ENCODE measurements around the gene SLC9A4. TPM values are rescaled to one million over a fixed set of nuclear protein-coding genes. Genes with fewer than 3 reads are reported as not detected.

The SLC9A4 gene
- total RNA-seq, 1 experiment from 2014 or later: not detected

DNA sequence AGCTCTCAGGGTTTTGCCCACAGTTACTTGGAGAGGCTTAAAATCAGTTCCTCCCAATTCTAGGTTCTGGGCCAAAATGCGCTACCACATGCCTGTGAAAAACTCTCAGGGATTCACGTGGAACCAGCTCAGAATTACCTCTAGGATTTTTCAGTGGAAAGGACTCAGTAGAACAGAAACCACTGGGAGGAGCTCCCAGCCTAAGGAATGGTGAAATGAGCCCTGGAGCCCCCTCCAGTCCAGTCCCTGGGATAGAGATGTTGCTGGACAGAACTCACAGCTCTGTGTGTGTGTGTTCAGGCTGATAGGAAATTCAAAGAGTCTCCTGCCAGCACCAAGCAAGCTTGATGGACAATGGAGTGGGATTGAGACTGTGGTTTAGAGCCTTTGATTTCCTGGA is 21.1 kb upstream of the SLC9A4 start:
- DNase-seq (ENCODE audit: low read depth): no peak

DNA sequence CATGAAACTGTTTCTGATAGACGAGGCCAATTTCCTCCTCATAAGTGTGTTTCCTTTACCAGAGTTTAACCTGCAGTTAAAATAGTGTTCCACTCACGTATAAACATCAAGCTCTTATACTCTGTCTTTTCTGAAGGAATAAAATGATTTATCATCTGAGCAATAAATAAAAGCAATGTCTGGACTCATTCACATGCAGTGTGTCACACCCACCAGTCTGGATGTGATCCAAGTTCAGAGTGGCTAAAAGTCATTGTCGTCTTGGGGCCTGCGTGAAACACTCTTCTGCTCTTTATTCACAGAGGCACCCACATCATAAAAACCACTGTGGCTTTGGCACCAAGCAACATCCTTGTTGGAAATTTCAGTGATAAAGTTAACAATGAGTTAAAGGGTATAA is 19.5 kb upstream of the SLC9A4 start:
- no peak for DNase-seq (ENCODE audit: low read depth)

DNA sequence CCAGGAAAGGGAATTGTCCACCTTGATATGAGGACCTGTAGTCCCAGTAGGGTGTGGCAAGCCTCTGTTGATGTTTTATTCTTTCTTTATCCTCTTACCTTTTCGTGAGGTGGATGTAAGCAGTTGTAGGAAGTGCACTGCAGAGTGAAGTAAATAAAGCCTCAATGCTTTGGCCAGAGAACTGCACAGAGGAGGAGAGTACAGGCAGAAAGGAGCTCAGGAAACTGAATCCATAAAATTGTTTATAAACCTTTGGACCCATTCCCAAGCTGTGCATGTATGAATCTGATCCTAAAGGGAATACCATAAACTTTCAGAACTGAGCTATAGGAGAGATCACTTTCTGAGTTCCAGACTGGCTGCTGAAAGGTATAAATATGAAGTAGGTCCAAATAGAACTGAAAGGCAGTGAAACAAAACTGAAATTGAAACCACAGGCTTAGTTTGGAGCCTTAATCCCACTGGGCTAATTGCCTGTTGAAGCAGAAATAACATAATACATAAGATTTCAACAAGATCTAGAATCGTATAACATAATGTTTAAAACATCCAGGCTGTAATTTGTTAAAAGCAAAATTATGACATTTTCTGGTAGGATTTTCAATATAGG is 17.9 kb upstream of the SLC9A4 start:
- DNase-seq (ENCODE audit: low read depth): no peak

DNA sequence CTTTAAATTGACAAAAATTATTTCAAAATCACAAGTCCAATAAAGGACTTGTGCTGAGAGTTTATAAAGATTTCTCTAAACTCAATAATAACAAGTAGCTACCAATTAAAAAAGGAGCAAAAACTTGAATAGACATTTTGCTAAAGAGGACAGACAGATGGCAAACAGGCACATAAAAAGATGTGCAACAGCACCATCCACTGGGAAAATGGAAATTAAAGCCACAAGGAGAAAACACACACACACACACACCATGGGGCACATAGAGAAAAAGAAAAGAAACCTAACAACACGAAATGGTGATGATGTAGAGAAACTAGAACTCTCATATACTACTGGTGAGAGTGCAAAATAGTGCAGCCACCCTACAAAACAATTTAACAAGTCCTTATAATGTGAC is 12.6 kb upstream of the SLC9A4 start:
- DNase-seq (ENCODE audit: low read depth): no peak

DNA sequence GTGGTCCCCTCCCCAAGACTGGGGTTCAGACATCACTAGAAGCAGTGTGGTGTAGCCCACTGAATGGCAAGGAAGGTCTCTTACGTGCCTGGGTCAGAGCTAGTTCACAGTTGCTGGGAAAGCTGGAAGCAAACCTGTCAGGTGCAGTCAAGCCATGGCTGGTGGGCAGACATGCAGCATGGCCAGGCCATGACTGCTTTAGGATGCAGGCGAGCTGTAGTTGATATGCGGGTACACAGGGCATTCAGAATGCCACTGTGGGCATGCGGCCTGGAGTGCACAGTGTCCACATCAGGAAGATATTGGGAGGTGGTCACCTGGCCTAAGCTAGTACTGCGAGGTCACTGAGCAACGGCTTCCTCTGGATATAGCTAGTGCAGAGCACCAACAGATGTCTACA is 11.8 kb upstream of the SLC9A4 start:
- no peak for DNase-seq (ENCODE audit: low read depth)

DNA sequence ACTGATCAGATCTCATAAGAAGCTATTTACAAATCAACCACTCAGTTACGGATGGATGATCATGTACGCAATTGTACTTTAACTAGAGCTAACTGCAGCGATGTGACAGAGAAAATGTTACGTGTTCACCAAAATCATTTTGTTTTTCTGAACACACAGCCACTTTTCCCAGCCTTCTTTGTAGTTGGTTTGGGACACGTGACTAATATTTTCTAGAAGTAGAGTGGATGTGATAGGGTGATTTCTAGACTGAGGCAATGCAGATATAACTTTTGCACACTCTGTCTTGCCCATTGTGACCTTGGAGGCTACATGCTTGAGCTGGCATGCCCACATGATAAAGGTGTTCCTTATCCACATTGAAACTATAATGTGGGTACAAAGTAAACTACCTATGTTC is 9.9 kb upstream of the SLC9A4 start:
- no peak for DNase-seq (ENCODE audit: low read depth)

DNA sequence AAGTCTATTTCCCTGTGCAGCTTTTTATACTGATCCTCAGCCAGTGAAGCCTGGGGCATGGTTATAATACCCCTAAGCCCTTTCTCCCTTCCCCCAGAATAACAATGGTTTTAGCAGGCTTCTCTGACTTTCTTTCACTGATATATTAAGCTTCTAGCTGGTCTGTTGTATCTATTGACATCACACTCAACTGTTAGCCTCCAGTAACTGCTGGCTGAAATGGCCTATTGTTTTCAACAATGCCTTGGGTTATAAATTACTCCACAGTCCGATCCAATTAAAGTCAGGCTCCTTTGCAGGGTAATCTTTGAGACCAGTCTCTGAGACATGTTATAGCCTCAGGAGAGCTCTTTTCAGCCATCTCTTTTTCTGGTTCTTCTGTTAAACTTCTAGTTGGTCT is 2.9 kb upstream of the SLC9A4 start:
- no peak for DNase-seq (ENCODE audit: low read depth)

DNA sequence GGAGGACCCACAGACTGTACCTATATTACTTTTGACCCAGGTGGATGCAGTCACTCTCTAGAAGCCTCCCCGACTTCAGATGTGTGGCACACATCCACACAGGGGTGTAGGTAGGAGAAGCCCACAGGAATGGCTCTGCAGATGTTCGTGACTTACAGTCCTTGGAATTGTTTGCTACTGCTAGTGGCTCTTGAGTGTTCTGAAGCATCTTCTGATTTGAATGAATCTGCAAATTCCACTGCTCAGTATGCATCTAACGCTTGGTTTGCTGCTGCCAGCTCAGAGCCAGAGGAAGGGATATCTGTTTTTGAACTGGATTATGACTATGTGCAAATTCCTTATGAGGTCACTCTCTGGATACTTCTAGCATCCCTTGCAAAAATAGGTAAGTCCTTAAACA is 605 bp downstream of the SLC9A4 start:
- DNase-seq (ENCODE audit: low read depth): no peak

DNA sequence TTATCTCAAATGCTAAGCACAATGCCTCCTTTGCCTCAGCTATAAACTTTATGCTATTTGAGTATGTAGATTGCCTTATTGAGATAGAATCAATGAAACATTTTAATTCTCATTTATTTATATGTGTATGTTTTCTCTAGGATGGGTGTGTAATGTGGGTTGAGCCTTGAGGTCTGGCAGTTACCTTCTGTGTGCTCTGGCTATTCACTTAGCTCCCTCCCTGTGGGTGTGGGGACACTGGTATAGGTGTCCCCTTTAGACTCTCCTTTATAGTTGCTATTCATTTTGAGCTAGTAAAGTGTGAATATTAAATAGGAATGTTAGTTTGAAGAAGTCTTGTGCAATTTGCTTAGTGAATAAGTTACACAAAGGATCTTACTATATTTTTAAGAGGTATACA is 1.8 kb downstream of the SLC9A4 start:
- no peak for DNase-seq (ENCODE audit: low read depth)

DNA sequence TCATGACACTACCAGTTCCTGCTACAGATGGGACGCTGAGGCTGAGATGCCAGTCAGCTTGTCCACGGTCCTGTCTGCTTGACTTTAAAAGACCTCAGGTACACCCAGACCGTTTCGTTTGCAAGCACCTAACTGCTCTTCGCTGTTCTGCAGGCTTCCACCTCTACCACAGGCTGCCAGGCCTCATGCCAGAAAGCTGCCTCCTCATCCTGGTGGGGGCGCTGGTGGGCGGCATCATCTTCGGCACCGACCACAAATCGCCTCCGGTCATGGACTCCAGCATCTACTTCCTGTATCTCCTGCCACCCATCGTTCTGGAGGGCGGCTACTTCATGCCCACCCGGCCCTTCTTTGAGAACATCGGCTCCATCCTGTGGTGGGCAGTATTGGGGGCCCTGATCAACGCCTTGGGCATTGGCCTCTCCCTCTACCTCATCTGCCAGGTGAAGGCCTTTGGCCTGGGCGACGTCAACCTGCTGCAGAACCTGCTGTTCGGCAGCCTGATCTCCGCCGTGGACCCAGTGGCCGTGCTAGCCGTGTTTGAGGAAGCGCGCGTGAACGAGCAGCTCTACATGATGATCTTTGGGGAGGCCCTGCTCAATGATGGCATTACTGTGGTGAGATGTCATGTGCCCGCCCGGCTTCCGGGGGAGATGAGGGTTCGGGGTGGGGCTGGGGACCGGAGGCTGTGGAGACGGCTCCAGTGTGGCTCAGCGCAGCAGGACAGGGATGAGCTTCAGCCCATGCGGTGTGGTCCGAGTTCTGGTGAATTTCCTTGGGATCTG is 5.9 kb downstream of the SLC9A4 start:
- no peak for DNase-seq (ENCODE audit: low read depth)

DNA sequence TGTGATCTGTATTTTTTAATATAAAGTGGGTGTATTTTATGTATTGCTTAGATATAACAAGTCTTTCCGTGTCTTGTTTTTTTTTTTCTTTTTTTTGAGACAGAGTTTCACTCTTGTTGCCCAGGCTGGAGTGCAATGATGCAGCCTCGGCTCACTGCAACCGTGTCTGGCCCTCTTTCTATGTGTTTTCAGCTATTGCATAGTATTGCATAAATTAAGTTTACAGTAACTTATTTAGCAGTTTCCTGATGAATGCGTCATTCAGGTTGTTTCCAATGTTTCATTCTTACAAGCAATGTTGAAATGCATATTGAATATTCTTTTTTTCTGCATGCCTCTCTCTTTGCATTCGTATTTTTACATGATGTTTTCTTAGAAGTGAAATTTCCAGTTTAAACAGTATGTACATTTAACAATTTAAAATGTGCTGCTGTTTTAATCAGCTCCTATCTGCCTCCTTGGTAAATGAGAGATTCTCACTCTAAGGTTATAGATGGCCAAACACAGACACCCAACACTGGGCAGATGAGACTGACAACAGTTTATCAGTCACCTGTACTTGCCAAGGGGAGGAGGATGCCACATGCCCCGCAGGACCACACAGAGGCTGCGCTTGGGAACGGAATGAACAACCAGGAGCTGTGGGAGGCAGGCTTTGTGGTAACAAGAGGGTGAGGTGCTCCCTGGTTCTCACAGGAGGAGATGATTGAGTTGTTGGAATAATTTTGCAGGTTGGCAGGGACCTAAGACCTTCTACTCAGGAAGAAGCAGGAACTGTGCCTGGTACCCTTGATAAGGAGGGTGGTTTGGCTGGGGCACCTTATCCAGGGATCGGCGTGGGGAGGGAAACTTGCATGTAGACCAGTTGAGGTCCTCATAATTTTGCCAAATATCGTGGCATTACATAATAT is 7.5 kb downstream of the SLC9A4 start:
- DNase-seq (ENCODE audit: low read depth): no peak

DNA sequence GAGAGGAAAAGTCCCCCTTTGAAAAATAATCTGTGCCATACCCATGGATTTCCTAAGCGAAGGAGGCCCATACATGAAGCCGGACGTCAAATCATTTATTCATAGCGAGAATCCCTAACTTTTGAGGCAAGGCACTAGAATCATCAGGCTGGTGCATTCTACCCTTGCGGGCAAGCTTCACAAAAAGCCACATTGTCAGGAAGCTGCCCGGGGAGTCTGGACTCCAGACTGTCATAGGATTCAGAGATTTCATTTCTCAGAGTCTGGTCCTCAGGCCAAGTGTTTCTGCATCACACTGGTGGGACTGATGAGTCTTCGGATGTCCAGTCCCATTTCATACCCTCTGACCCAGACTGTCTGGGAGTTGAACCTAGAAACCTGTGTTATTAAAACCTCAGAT is 8.9 kb downstream of the SLC9A4 start:
- DNase-seq (ENCODE audit: low read depth): no peak

DNA sequence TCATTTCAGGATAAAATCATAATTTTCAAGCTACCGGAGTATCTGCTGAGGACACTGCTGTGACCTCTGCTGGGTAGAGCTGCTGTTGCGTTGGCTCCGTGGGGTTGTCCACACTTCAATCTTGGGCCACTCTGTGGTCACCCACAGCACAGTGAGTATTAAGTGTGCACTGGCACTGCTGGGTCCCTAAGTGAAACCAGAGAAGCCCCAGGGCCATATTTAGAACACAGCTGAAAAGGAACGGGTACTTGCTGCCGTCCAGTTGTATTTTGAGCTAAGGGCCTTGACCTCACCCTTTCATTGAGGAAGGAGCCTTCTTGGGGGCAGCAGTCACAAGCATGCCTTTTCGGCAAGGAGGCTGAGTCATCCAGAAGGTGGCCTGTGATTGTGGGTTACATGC is 10.1 kb downstream of the SLC9A4 start:
- no peak for DNase-seq (ENCODE audit: low read depth)

DNA sequence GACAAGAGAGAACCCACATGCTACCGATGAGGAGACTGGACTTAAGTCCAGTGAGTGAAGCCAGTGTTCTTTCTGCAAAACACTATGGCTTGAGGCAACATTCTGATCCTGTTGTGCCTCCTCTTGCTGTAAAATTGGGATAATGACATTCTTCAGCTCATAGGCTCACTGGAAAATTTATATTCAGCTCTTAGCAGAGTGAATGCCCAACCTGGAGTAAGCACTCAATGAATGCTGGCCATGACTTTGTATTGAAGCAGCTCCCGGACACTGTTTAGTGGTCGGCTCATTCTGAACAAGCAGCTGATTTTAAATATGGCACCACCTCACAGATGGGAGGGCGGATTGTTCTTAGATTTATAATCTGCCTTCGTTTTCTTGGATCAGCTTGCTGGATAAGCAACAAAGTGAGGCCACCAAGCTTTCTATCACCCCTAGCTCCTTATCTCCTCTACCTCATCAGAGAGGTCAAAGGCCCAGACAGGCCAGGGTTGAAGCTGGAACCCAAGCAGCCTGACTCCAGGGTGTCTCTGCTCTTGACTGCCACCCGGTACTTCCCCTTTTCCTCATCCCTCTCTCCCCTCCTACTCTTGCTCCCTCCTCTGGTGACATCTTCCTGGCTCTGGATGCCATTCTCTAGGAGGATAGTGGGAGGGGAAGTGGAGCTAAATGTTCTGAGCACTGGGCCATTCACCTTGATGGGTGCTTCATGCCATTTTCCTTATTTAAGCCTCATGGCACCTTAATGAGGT is 11.5 kb downstream of the SLC9A4 start:
- no peak for DNase-seq (ENCODE audit: low read depth)

DNA sequence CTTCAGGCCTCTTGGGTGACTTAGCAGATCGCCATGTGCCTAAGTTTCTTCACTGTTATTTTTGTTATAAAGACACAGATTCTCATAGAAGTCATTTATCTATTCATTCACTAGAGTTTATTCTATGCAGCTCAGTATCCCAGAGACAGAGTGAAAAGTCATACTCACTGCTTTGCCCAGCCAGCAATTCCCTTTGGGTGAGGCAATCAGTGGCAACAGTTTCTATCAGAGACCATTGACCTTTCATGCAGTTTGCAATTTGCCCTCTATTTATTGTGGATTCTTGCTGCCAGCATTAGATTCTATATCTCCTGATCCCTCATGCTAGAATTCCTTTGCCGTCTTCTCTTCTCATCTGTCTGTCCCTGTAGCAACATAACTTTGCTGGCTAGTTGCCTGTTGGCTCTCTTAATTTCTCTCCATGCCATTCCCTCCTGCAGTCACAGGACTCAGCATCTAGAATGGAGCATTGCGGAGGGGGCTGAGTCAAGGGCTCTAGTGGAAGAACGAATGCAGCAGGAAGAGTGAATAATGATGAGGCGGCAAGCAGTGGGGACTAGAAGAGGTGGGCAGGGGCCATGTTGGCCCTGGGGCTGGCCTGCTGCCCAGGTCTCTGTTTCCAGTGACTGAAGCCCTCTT is 12.2 kb downstream of the SLC9A4 start:
- no peak for DNase-seq (ENCODE audit: low read depth)

DNA sequence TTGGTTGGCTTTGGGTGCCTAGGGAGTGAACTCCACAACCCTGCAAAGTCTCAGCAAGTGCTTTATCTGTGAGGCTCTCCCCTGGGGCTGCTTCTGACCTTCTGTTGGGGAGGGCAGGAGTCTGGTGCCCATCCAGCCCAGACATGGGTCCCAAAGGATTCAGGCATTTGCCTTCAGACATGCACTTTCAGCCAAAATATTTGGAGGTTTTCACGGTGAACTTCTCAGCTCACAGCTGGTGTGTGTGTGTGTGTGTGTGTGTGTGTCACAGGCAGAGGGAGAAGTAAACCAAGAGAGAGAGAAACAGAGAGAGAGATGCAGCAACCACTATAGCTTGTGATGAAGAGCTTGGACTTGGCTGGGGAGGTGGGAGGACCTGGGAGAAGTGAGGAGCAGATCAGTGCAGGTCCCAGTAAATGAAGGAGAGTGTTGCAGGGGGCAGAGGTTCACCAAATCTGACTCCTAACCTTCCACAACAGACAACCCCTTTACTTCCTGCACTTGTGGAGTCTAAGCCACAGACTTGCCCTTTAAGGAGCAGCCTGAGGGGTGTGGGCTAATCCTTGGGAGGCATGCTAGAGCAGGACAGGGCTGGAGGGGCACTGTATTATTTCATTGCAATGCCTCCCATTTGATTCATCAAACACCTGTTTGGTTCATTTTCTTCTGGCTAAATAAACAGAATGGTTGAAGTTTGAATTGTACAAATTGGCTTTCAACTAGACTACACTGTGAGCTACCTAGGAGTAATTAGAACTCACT is 14.1 kb downstream of the SLC9A4 start:
- no peak for DNase-seq (ENCODE audit: low read depth)

DNA sequence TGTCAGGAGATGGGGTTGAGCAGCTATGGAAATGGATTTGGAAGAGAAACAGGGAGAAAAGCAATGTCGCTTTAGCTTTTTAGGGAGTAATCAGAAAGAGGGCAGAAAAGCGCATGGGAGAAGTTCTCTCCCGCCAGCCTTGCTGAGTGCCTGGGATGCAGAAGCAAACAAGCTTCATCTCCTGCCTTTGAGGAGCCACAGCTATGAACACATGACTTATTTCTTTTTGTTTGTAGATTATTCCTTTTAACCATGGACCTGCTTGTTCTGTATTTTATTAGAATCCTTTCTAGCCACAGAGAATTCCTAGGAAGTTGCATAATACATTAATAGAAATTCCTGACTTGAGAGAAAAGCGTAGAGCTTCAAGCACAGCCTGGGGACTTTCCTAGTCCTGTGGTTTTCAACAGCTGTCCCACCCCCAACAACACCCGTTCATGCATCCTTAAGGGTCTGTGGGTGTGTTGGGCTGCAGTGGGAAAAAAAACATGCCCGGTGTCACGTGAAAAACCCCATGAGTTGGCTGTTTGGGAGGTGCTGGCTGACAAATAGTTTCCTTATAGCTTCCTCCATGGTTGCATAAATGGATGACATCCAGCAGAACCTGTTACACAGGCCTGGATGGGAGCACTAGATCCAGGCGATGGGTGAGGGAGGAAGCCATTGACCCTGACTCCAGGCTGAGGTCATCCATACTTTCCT is 14.9 kb downstream of the SLC9A4 start:
- DNase-seq (ENCODE audit: low read depth): peak; percentile 69

DNA sequence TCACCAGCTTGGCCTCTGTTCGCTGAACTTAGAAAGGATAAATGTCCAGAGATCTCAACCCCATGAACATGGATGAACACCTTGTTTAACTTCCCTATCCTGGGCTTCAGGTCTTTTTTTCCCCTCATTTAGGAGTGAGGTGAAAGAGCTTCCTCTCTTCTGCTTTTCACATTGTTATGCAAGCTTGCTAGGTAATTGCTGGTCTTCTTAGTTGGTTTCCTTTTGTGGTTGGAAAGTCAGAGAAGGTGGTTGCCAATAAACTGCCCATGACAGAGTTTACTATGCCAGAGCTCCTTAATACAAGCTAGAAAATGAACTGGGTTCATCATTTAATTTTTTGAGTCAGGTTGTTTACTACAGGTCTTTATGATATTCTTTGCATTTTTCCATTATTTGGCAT is 16.6 kb downstream of the SLC9A4 start:
- DNase-seq (ENCODE audit: low read depth): no peak

DNA sequence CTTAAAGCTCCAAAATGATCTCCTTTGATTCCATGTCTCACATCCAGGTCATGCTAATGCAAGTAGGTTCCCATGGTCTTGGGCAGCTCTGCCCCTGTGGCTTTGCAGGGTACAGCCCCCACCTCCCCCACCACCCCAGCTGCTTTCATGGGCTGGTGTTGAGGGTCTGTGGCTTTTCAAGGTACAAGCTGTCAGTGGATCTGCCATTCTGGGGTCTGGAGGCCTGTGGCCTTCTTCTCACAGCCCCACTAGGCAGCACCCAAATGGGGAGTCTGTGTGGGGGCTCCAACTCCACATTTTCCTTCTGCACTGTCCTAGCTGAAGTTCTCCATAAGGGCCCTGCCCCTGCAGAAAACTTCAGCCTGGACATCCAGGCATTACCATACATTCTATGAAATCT is 19.0 kb downstream of the SLC9A4 start:
- no peak for DNase-seq (ENCODE audit: low read depth)

DNA sequence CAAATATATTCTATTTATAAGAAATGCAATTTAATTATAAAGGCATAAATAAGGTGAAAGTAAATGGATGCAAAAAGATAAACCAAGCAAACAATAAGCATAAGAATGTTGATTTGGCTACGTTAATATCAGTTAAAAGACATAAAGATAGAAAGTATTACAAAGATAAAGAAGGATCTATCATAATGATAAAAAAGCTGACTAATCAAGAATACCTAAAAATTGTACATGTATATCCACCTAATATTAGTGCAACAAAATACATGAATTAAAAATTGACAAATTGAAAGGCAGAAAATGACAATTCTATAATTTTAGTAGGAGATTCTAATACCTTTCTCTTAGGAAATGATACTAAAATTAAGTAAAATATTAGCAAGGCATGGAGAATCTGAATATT is 21.5 kb downstream of the SLC9A4 start:
- no peak for DNase-seq (ENCODE audit: low read depth)

Measured in Daoy (cell line).